ENCODE data around the gene PTPRG. TPM values are rescaled to one million over a fixed set of nuclear protein-coding genes. Genes with fewer than 3 reads are reported as not detected.

The PTPRG gene
- total and polyA plus RNA-seq, 10 of the 15 experiments (the other 5 are each of a cell fraction or from before 2014, with no cell fraction given): 0.29 to 20.7 (median 1.4) TPM

DNA sequence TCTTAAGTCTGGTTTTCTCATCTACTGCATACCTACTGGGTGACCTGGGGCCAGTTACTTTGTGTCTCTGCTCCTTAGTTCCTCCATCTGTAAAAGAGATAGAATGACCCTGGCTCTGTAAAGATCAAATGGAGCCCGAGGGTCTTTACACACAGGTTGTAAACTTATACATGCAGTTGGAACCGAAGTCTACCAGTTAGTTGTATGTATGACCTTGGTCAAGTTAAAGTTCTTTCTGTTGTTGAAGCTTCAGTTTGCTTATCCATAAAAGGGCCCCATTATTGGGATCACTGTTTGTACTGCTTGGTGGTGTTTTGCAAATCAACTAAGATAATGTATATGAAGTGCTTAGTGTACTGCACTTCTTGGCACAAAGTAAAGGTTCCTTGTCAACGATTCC is 186.9 kb downstream of the PTPRG start:
- ChIA-PET POLR2A (no interaction called here), RAD21 (ENCODE audit: unreplicated experiment) (no interaction called here), CTCF (no interaction called here), SMC1A (ENCODE audit: uncharacterized antibody, unreplicated experiment) (interaction anchor here (0.6 to 1.6 kb wide), 3 partner anchors 22 to 111 kb away, joined by 4 to 5 read pairs (median 4); no protein-coding TSS in a partner anchor)
- no peak overlapping the region for H3K4me3 ChIP-seq
- ATAC-seq (no peak), DNase-seq (ENCODE audit: low read depth, low spot score) (no peak), FAIRE-seq (no peak)
- no peaks in the 10 kb centered on the region; a peak in 1 of 4 replicates for H3K27me3 ChIP-seq (replicated peaks in 1 of 2; ENCODE audit: control insufficient read depth in 2 of 2, insufficient read depth in 2 of 2, low read length in 1 of 2)
- no peak overlapping the region for H3K9ac ChIP-seq (ENCODE audit: control insufficient read depth, insufficient read depth, low read length)
- WGBS (ENCODE audit: insufficient coverage, insufficient replicate concordance, low lambda C conversion rate, missing lambda C conversion rate): 0% methylated on average over 3 of the region's 3 CpGs
- no peaks in the 10 kb centered on the region for H3K4me1 ChIP-seq (ENCODE audit: control insufficient read depth, insufficient read depth, low read length)
- no peak overlapping the region for H3K4me2 ChIP-seq (ENCODE audit: control insufficient read depth, insufficient read depth)
- H3K79me2 ChIP-seq (ENCODE audit: control insufficient read depth, insufficient read depth, low read length): no peaks in the 10 kb centered on the region
- H3K36me3 ChIP-seq (ENCODE audit: control insufficient read depth in 2 of 2, insufficient read depth in 2 of 2, low read length in 1 of 2): no peaks in the 10 kb centered on the region
- no peaks in the 10 kb centered on the region for H4K20me1 ChIP-seq (ENCODE audit: control insufficient read depth, insufficient read depth)
- in situ Hi-C loops (cut with MboI): no loop called here
- intact Hi-C loops (cut with micrococcal nuclease; ENCODE audit: unreplicated experiment): no loop called here
- no peak overlapping the region for H2AFZ ChIP-seq (ENCODE audit: control insufficient read depth, low read depth, low read length)
- BruUV-seq (replicated peaks): no TSS peak
- TF ChIP-seq EP300 (IDR thresholded peaks at IDR 0.05; ENCODE audit: borderline replicate concordance in 1 of 2, control insufficient read depth in 1 of 2, low read depth in 2 of 2, low read length in 2 of 2) (no peak), TARDBP (IDR thresholded peaks at IDR 0.05; ENCODE audit: borderline replicate concordance) (no peak), FOS (IDR thresholded peaks at IDR 0.05; ENCODE audit: borderline replicate concordance, extremely low read depth, insufficient read length) (no peak), TCF12 (IDR thresholded peaks at IDR 0.05; ENCODE audit: low read depth, low read length) (no peak), CREM (IDR thresholded peaks at IDR 0.05; ENCODE audit: low read depth) (no peak), CHD2 (IDR thresholded peaks at IDR 0.05; ENCODE audit: borderline replicate concordance, low read depth, low read length) (no peak), REST (IDR thresholded peaks at IDR 0.05; ENCODE audit: low read depth, low read length) (no peak), FOXK2 (IDR thresholded peaks at IDR 0.05) (no peak), BCL11A (IDR thresholded peaks at IDR 0.05; ENCODE audit: low read depth, low read length) (no peak), LARP7 (IDR thresholded peaks at IDR 0.05) (no peak)
- H3K27ac ChIP-seq (ENCODE audit: control insufficient read depth, insufficient read depth): no peak overlapping the region
- no peaks in the 10 kb centered on the region for H3K9me3 ChIP-seq (replicated peaks; ENCODE audit: control insufficient read depth, insufficient read depth, low read length)
